ENCODE measurements around the gene ZNF223. TPM values are rescaled to one million over a fixed set of nuclear protein-coding genes. Genes with fewer than 3 reads are reported as not detected.

ZNF223 gene
- total RNA-seq, 1 experiment from 2014 or later: 4.8 TPM

- H3K79me2 ChIP-seq (ENCODE audit: insufficient read depth, low read length): no peaks in the 10 kb centered on the region
- H3K23ac ChIP-seq (ENCODE audit: insufficient read length, low read depth, low read length): no peak overlapping the region
- Mint-ChIP-seq H3K9me3 (peaks cover 33 to 37% of the 10 kb centered on the region in 2 experiments), H3K4me1 (peaks cover 5 to 14% of the 10 kb centered on the region in 2 experiments), H3K27me3 (ENCODE audit: low read depth) (peaks cover 3% of the 10 kb centered on the region; the same call in 1 of the 2 replicates), H3K36me3 (ENCODE audit: insufficient read depth in 1 of 3, low read depth in 3 of 3) (peaks cover 23 to 48% (median 42%) of the 10 kb centered on the region in 3 experiments), H3K4me3 (peak overlapping the region; percentile 94 to 98), H3K27ac (peak overlapping the region; percentile 83 to 96 (median 94); a peak in 4 of 7 replicates)
- DNase-seq: no peak
- H2BK12ac ChIP-seq (ENCODE audit: insufficient read length, low read depth, low read length): no peak overlapping the region
- peak overlapping the region; percentile 69 for H4K5ac ChIP-seq (ENCODE audit: insufficient read length, low read depth, low read length)
- H2AK5ac ChIP-seq (ENCODE audit: insufficient read length, low read length): no peak overlapping the region
- H4K91ac ChIP-seq (ENCODE audit: insufficient read length, low read depth, low read length): no peak overlapping the region
- no peak overlapping the region for H3K56ac ChIP-seq (ENCODE audit: insufficient read length, low read depth, low read length)
- no peaks in the 10 kb centered on the region for H3K27me3 ChIP-seq (ENCODE audit: insufficient read depth, low read length)
- no peaks in the 10 kb centered on the region for H3K4me1 ChIP-seq (ENCODE audit: insufficient read depth, low read length)
- no peaks in the 10 kb centered on the region for H3K23me2 ChIP-seq (ENCODE audit: insufficient read length, low read depth, low read length, poor library complexity, severe bottlenecking)
- no peak overlapping the region for H2BK120ac ChIP-seq (ENCODE audit: low read depth, low read length, poor library complexity, severe bottlenecking)
- peak overlapping the region; percentile 70 for H3K27ac ChIP-seq (ENCODE audit: insufficient read length, low read depth, low read length)
- H2BK20ac ChIP-seq (ENCODE audit: low read depth, low read length, poor library complexity, severe bottlenecking): no peak overlapping the region
- no peaks in the 10 kb centered on the region for H4K20me1 ChIP-seq (ENCODE audit: control insufficient read depth, insufficient read depth, insufficient read length)
- H2AFZ ChIP-seq (ENCODE audit: low read length): no peak overlapping the region
- no peak overlapping the region for H3T11ph ChIP-seq (ENCODE audit: low read length)
- no peak overlapping the region for H2BK5ac ChIP-seq (ENCODE audit: insufficient read length, low read length)
- H3K4ac ChIP-seq (ENCODE audit: low read depth, low read length): no peak overlapping the region; the same call in 1 of the 2 replicates
- H3K9ac ChIP-seq (ENCODE audit: extremely low read depth, insufficient read length, low read length): peak overlapping the region; percentile 84
- no peak for TF ChIP-seq CTCF (conservative IDR thresholded peaks at IDR 0.05)
- peaks cover 2% of the 10 kb centered on the region for H3K79me1 ChIP-seq (ENCODE audit: insufficient read depth, low read depth, low read length, poor library complexity, severe bottlenecking)
- H3K14ac ChIP-seq (ENCODE audit: insufficient read depth, low read length): peak overlapping the region; percentile 65; the same call in 1 of the 2 replicates
- H4K8ac ChIP-seq (replicated peaks; ENCODE audit: insufficient read length, low read depth, low read length): no peak overlapping the region
- H2BK15ac ChIP-seq (ENCODE audit: low read depth, low read length): no peak overlapping the region
- WGBS (ENCODE audit: extremely low coverage, insufficient read length, low lambda C conversion rate): no CpG with 5 or more reads among the region's 11 CpGs
- peak overlapping the region; percentile 83 for H3K4me2 ChIP-seq (ENCODE audit: insufficient read depth, insufficient read length, low read length)
- H3K18ac ChIP-seq (ENCODE audit: insufficient read length, low read depth, low read length): no peak overlapping the region
- peaks cover 8% of the 10 kb centered on the region for H3K9me3 ChIP-seq (ENCODE audit: control insufficient read depth, low read depth, low read length)
These were observed 60.9 kb downstream of the ZNF223 start for GRCh38 chr19:44112802-44113137.

Measured in H9 (cell line).